HG02885 (cell line): ENCODE measurements around the gene TFDP1.

Source experiments
- ATAC-seq: cut with Tn5 transposase; IDR thresholded peaks from one replicate; pipeline ENCODE4 v1.9.1; 2021; ENCODE audit warnings: mild to moderate bottlenecking; ENCODE audit not compliant: unreplicated experiment, poor library complexity

TFDP1 gene

GRCh38 chr13:113657851-113658741, 73.5 kb downstream of the TFDP1 start, which contains the start of gene ATP4B:
Gene ATP4B, minus strand, starts transcription at chr13:113658198. Its CDS starts 54 bp downstream, at chr13:113658144.
- ATAC-seq = no peak

- ATAC-seq = no peak
Observed at GRCh38 chr13:113658836-113659235, 74.3 kb downstream of the TFDP1 start.

- no peak for ATAC-seq
Observed at GRCh38 chr13:113659337-113659736, 74.8 kb downstream of the TFDP1 start.

DNA sequence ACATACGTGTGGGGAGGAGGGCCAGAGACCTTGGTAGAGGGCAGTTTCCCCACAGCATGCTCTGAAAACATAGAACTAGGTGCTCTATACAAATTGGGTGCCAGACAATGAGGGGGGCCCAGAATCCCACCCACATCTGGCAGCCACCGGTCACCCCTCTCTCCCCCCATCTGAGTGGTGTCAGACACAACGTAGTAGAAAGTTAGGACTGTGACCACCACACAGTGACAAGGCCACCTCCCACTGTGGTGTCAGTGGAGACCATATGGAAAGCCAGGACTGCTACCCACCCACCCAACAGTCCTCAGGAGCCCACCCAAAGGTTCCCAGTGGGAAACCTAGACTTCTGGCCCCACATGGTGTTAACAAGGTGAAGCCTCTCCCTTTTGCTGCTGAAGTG, 75.5 kb downstream of the TFDP1 start:
- ATAC-seq = no peak

- no peak for ATAC-seq
Observed at GRCh38 chr13:113661509-113661908, 77.0 kb downstream of the TFDP1 start.

DNA sequence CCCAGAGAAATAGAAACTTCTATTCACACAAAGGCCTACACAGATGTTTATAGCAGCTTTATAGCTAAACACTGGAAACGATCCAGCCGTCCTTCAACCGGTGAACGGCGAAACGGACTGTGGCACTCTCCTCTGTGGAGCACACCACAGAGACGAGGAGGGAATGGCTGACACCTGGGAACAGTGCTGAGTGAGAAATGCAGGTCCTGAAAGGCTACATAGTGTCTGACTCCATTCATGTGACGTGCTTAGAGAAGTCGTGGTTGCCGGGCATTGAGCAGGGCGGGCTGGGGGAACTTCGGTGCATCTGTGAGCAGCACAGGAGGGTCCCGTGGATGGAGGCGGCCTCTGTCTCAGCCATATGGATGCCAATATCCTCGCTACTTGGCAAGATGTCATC, 79.4 kb downstream of the TFDP1 start:
- no peak for ATAC-seq

DNA sequence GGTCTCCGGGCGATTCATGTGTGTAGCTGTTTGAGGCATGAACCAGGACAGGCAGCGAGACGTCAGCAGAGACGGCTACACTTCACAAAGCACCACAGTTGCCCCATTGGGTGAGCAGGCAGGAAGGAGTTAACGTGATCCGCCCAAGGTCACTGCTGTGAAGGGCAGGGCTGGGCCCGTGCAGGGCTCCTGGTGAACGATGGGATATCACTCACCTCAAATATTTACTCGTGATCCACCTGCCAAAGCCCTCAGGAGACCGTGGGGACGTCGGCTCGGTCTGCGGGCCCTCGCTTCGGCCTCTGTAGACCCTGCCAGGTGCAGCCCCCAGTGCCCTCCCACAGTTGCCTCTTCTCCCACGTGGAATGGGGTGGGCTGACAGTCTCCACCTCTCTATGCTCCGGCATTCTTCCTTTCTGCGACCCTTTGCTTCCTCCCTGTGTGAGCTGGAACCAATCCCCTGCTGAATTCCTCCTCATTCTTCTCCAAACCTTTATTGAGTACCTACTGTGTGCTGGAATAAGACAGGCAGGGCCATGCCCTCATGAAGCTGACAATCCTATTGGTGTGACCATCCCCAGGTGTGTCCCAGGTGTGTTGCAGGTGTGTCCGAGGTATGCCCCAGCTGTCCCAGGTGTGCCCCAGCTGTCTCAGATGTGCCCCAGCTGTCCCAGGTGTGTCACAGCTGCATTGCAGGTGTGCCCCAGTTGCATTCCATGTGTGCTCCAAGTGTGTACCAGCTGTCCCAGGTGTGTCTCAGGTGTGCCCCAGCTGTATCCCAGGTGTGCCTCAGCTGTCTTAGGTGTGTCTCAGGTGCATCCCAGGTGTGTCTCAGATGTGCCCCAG, 80.4 kb downstream of the TFDP1 start:
- ATAC-seq = no peak

DNA sequence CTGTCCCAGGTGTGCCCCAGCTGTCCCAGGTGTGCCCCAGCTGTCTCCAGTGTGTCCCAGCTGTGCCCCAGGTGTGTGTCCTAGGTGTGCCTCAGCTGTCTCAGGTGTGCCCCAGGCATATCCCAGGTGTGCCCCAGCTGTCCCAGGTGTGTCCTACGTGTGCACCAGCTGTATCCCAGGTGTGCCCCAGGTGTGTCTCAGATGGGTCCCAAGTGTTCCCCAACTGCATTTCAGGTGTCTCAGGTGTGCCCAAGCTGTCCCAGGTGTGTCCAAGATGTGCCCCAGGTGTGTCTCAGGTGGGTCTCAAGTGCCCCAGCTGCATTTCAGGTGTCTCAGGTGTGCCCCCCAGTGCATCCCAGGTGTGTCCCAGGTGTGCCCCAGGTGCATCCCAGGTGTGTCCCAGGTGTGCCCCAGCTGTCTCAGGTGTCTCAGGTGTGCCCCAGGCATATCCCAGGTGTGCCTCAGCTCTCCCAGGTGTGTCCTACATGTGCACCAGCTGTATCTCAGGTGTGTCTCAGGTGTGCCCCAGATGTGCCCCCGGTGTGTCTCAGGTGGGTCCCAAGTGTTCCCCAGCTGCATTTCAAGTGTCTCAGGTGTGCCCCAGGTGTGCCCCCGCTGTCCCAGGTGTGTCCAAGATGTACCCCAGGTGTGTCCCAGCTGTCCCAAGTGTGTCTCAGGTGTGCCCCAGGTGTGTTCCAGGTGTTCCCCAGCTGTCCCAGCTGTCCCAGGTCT, 81.2 kb downstream of the TFDP1 start:
- ATAC-seq = no peak

GRCh38 chr13:113666329-113666670, 81.7 kb downstream of the TFDP1 start:
- ATAC-seq = no peak

DNA sequence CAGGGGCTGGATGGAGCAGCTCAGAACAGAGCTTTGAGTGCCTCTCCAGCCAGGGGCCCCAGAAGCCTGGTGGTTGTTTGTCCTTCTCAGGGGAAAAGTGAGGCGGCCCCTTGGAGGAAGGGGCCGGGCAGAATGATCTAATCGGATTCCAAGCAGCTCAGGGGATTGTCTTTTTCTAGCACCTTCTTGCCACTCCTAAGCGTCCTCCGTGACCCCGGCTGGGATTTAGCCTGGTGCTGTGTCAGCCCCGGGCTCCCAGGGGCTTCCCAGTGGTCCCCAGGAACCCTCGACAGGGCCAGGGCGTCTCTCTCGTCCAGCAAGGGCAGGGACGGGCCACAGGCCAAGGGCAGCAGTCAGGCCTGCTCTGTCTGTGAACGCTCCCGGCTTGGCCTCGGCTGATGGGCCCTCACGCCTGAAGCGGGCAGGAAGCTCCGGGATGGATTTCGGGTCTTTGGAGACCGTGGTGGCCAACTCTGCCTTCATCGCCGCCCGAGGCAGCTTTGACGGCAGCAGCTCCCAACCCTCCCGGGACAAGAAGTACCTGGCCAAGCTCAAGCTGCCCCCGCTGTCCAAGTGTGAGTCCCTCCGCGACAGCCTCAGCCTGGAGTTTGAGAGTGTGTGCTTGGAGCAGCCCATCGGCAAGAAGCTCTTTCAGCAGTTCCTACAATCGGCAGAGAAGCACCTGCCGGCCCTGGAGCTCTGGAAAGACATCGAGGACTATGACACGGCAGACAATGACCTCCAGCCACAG, 82.6 kb downstream of the TFDP1 start, which contains the start of gene GRK1:
Gene GRK1 (plus strand): TSS at position 269 of the 751 bp plus-strand sequence. CDS start 168 bp downstream, at position 437.
- ATAC-seq = no peak

GRCh38 chr13:113667771-113668490, 83.4 kb downstream of the TFDP1 start:
- ATAC-seq = no peak

- no peak for ATAC-seq
Observed at GRCh38 chr13:113668491-113668971, 84.0 kb downstream of the TFDP1 start.

GRCh38 chr13:113669231-113669754, 84.7 kb downstream of the TFDP1 start:
- ATAC-seq = no peak

DNA sequence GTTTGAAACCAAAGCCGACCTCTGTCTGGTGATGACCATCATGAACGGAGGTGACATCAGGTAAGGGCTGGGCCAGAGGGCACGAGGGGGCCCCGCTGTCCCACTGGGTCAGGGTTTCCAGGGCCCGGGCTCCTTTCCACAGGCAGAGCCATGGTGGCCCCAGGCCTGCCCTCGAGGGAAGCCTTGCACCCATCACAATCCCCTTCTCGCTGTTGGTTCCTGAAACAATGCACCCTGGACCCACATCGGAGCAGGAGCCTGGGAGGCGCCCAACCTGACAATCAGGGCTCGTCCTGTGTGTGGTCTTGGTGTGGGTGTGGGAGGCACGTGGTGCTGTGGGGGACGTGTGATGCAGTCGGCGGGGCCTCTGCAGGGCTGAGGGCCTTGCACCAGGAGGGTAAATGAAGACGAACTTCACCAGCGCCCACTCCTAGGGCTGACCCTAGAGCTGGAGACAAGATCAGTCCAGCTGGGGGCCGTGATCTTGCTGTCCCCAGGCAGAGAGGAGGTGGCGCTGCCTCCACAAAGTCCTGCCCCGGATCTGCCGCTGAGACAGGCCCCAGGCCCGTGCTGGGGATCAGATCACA, 85.3 kb downstream of the TFDP1 start:
- no peak for ATAC-seq

GRCh38 chr13:113670541-113670940, 86.0 kb downstream of the TFDP1 start:
- ATAC-seq = no peak

DNA sequence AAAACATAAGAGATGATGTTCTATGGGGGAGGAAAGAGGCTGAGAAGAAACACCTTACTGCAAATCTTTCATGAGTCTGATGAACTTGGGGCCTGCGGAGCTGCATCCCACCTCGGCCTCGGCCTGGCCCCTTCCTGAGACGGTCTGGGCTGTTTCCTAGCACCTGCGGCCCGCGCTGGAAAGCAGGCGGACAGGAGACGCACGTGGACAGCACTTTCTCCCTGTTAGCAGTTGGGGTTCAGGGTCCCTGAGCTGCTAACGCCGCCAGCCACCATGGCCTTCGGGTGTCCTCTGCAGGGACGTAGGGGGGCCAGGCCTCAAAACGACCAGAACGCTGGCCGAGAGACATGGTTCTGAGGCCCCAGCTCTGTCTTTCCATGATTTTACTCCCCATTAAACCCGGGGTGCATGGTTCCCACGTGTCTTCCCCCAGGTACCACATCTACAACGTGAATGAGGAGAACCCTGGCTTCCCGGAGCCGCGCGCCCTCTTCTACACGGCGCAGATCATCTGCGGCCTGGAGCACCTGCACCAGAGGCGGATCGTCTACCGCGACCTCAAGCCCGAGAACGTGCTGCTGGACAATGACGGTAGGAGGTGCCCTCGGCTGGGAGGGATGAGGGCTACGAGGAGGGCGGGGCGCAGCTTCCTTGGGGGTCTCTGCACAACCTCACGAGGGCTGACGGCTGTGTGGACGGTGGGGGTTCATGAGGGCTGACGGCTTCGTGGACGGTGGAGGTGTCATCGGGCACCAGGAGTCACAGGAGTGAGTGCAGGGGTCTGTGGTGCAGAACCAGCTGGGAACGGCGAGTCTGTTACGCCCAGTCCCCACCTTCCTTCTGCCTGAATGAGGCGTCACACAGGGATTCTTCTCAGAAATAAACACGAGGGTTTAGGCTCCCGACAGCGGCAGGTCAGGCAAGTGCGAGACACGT, 86.8 kb downstream of the TFDP1 start:
- no peak for ATAC-seq

DNA sequence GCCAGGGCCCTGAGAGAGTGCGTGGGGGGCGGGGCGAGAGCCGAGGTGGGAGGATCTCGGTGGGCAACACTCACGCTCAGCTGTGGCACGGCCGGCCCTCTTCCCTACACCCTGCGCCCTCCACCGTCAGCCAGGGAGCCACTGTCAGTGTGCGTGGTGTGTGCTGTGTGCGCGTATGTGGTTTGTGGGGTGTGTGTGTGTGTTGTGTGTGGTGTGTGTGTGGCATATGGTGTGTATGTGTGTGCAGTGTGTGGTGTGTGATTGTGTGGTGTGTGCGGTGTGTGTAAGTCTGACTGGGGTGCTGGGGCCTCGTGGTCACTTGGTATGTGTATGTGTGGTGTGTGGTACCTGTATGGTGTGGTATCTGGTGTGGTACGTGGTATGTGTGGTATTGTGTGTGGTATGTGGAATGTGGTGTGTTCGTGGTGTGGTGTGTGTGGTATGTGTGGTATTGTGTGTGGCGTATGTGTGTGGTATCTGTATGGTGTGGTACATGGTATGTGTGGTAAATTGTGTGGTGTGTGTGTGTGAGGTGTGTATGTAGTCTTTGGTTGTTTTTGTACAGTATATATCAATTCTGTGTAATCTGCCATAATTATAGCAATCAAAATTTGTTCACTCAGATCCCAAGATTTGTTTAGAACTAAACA, 87.6 kb downstream of the TFDP1 start:
- no peak for ATAC-seq
